Measurements from ENCODE around the gene FBN2. TPM values are rescaled to one million over a fixed set of nuclear protein-coding genes. Genes with fewer than 3 reads are reported as not detected.

Gene FBN2
- total and polyA plus RNA-seq, 2 of the 4 experiments (the other 2 are of a cell fraction) = 26.7 to 69.0 TPM

DNA sequence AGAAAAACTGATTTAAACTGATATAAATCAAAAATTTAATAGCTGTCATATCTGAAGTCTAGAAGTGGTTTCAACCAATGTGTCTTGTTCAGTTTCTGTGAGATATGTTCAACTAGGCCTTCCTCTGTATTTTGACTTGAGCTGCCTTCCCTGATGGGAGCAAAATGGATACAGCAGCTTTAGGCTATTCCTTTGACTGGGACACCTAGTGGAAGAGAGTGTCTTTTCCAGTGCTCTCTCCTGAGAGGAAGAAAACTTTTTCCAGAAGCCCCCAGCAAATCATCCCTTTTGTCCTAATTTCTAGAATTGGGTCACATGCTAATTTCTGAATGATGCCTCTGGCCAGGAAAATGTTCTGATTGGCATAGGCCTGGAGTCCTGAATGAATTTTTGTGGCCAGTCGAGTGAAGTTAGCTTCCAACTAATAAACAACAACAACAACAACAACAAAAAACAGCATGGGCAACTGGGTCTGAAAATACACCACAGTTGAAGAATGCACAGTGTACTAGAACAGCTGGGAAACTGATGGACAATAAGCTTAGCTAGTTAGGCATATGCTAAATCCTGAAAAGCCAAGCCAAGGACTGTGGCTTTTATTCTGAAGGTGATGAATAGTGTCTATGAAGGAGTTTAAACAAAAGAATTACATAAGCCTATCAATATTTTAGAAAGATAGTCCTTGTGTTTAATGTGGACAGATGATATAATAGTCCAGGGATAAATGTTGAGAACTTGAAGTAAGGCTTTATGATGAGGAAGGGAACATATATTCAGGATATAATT is 125.7 kb downstream of the FBN2 start:
- no peak overlapping the region for H2BK120ac ChIP-seq (ENCODE audit: low read depth, low read length)
- peaks cover 0 to 7% of the 10 kb centered on the region in 2 experiments; a peak in 2 of 4 replicates for H3K79me1 ChIP-seq (ENCODE audit: low read depth in 1 of 2, low read length in 2 of 2)
- H3K4me3 ChIP-seq (ENCODE audit: insufficient read depth, low read depth, low read length) = no peak overlapping the region
- no peak overlapping the region for H2AK5ac ChIP-seq (ENCODE audit: low read depth, low read length)
- no peak overlapping the region for H4K8ac ChIP-seq (ENCODE audit: low read depth in 2 of 2, low read length in 2 of 2)
- intact Hi-C loops (cut with micrococcal nuclease) = no loop called here
- H2AFZ ChIP-seq (replicated peaks; ENCODE audit: low read length, poor library complexity) = no peak overlapping the region
- DNase-seq (no peak), ATAC-seq (ENCODE audit: low read depth) (no peak)
- H3K4me2 ChIP-seq (ENCODE audit: low read depth, low read length) = no peak overlapping the region
- BruUV-seq (replicated peaks) = no TSS peak
- H4K20me1 ChIP-seq (ENCODE audit: insufficient read depth, low read length) = no peaks in the 10 kb centered on the region
- H2BK20ac ChIP-seq (ENCODE audit: low read depth, low read length) = no peak overlapping the region
- dilution Hi-C loops (cut with HindIII; ENCODE audit: low sequenced_read_pairs, unreplicated experiment) = no loop called here
- H4K5ac ChIP-seq (ENCODE audit: low read depth, low read length) = no peak overlapping the region
- CTCF ChIA-PET = interaction anchor here (0.8 to 0.9 kb wide), 2 partner anchors 9 to 543 kb away, joined by 4 read pairs; no protein-coding TSS in a partner anchor
- H3K4me1 ChIP-seq (ENCODE audit: control insufficient read depth, insufficient read depth, low read length) = peaks cover 3% of the 10 kb centered on the region
- H2BK5ac ChIP-seq (ENCODE audit: low read depth, low read length, poor library complexity, severe bottlenecking) = no peak overlapping the region
- no peak for TF ChIP-seq MAFK (IDR thresholded peaks at IDR 0.05; ENCODE audit: low read depth, low read length)
- TF ChIP-seq RFX5 (IDR thresholded peaks at IDR 0.05; ENCODE audit: low read depth, low read length) = no peak
- TF ChIP-seq, protein P1, sequence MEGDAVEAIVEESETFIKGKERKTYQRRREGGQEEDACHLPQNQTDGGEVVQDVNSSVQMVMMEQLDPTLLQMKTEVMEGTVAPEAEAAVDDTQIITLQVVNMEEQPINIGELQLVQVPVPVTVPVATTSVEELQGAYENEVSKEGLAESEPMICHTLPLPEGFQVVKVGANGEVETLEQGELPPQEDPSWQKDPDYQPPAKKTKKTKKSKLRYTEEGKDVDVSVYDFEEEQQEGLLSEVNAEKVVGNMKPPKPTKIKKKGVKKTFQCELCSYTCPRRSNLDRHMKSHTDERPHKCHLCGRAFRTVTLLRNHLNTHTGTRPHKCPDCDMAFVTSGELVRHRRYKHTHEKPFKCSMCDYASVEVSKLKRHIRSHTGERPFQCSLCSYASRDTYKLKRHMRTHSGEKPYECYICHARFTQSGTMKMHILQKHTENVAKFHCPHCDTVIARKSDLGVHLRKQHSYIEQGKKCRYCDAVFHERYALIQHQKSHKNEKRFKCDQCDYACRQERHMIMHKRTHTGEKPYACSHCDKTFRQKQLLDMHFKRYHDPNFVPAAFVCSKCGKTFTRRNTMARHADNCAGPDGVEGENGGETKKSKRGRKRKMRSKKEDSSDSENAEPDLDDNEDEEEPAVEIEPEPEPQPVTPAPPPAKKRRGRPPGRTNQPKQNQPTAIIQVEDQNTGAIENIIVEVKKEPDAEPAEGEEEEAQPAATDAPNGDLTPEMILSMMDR (conservative IDR thresholded peaks at IDR 0.05; ENCODE audit: low read depth, low read length) = no peak
- TF ChIP-seq CEBPB (IDR thresholded peaks at IDR 0.05; ENCODE audit: low read depth, low read length) = no peak
- TF ChIP-seq, protein P2, sequence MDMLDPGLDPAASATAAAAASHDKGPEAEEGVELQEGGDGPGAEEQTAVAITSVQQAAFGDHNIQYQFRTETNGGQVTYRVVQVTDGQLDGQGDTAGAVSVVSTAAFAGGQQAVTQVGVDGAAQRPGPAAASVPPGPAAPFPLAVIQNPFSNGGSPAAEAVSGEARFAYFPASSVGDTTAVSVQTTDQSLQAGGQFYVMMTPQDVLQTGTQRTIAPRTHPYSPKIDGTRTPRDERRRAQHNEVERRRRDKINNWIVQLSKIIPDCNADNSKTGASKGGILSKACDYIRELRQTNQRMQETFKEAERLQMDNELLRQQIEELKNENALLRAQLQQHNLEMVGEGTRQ (IDR thresholded peaks at IDR 0.05; ENCODE audit: low read depth, low read length) = no peak
- no peak for TF ChIP-seq CHD1 (IDR thresholded peaks at IDR 0.05; ENCODE audit: low read depth, low read length)
- no peak for TF ChIP-seq MAZ (IDR thresholded peaks at IDR 0.05; ENCODE audit: borderline replicate concordance, low read depth, low read length)
- TF ChIP-seq, protein P3, sequence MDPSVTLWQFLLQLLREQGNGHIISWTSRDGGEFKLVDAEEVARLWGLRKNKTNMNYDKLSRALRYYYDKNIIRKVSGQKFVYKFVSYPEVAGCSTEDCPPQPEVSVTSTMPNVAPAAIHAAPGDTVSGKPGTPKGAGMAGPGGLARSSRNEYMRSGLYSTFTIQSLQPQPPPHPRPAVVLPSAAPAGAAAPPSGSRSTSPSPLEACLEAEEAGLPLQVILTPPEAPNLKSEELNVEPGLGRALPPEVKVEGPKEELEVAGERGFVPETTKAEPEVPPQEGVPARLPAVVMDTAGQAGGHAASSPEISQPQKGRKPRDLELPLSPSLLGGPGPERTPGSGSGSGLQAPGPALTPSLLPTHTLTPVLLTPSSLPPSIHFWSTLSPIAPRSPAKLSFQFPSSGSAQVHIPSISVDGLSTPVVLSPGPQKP (IDR thresholded peaks at IDR 0.05; ENCODE audit: borderline replicate concordance, low read depth, low read length) = no peak
- no peak for TF ChIP-seq BHLHE40 (IDR thresholded peaks at IDR 0.05; ENCODE audit: low read depth, low read length)
- TF ChIP-seq RCOR1 (IDR thresholded peaks at IDR 0.05; ENCODE audit: insufficient replicate concordance, low read length) = no peak
- TF ChIP-seq SMC3 (IDR thresholded peaks at IDR 0.05; ENCODE audit: low read depth, low read length) = no peak
- no peak for TF ChIP-seq POLR2A (IDR thresholded peaks at IDR 0.05; ENCODE audit: low read depth, low read length)
- no peak for TF ChIP-seq FOS (IDR thresholded peaks at IDR 0.05; ENCODE audit: low read depth, low read length)
- TF ChIP-seq RAD21 (IDR thresholded peaks at IDR 0.05; ENCODE audit: low read length) = no peak
- no peak for TF ChIP-seq NFE2L2 (IDR thresholded peaks at IDR 0.05; ENCODE audit: low read depth, low read length)
- H3K4ac ChIP-seq (ENCODE audit: low read depth, low read length) = no peak overlapping the region
- no peak overlapping the region for H3K9ac ChIP-seq (ENCODE audit: low read depth, low read length)
- no peak overlapping the region for H3K27ac ChIP-seq (ENCODE audit: insufficient read depth, low read length)
- H3K14ac ChIP-seq (replicated peaks; ENCODE audit: low read depth, low read length) = no peak overlapping the region
- no peak overlapping the region for H2AK9ac ChIP-seq (replicated peaks; ENCODE audit: low read depth, low read length, poor library complexity)
- no CpG with 5 or more reads among the region's 1 CpG for whole genome bisulfite sequencing, 2 experiments (ENCODE audit: extremely low coverage in 2 of 2, insufficient read length in 1 of 2)
- H3K18ac ChIP-seq (ENCODE audit: low read depth, low read length) = no peak overlapping the region
- no peak overlapping the region for H3K23ac ChIP-seq (ENCODE audit: low read depth, low read length)
- POLR2A ChIA-PET (ENCODE audit: unreplicated experiment) = no interaction called here
- peaks cover 8% of the 10 kb centered on the region for H3K36me3 ChIP-seq (ENCODE audit: control insufficient read depth, insufficient read depth, low read length)
- no peak overlapping the region for H2BK15ac ChIP-seq (ENCODE audit: low read depth, low read length)
- H4K91ac ChIP-seq (ENCODE audit: insufficient read depth, low read depth, low read length) = no peak overlapping the region
- no peaks in the 10 kb centered on the region for H3K9me3 ChIP-seq (ENCODE audit: control insufficient read depth, insufficient read depth, low read length)
- in situ Hi-C loops (cut with MboI; ENCODE audit: low sequenced_read_pairs) = no loop called here
- no peaks in the 10 kb centered on the region for H3K27me3 ChIP-seq (ENCODE audit: control insufficient read depth, insufficient read depth, low read length)
- peaks cover 5% of the 10 kb centered on the region for H3K9me1 ChIP-seq (ENCODE audit: insufficient read depth, low read length)
- no peak overlapping the region for H3K56ac ChIP-seq (ENCODE audit: extremely low read depth, insufficient read depth, low read length)
